Measurements from ENCODE around the gene LEP.

LEP gene

DNA sequence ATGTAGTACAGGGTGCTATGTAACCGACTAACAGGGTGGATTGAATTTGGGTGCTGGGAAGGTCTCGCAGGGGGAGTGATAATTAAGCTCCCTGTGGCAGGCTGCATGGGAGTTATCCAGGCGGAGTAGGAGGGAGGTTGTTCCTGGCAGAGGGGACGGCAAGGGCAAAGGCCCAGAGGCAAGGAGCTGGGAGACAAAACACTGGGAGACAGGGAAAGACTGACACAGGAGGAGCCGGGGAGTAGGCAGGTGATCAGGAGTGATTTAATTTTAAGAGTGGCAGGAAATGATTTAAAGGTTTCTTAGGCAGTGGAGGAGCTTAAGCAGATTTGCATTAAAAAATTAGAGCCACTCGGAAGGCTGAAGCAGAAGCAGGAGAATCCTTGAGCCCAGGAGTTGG lies 40.7 kb upstream of the LEP start:
- DNase-seq (ENCODE audit: extremely low spot score): no peak
- ChIA-PET CTCF (interaction anchor here (0.9 kb wide), 1 partner anchor 65 kb away, joined by 3 read pairs; no protein-coding TSS in a partner anchor), POLR2A (no interaction called here)
- TF ChIP-seq ZNF384 (IDR thresholded peaks at IDR 0.05): no peak
- no peak for TF ChIP-seq L3MBTL2 (conservative IDR thresholded peaks at IDR 0.05)
- TF ChIP-seq FOXA1 (IDR thresholded peaks at IDR 0.05): no peak
- no peak for TF ChIP-seq FOXK2 (IDR thresholded peaks at IDR 0.05)
- TF ChIP-seq TARDBP (IDR thresholded peaks at IDR 0.05): no peak
- no peak for TF ChIP-seq SUZ12 (IDR thresholded peaks at IDR 0.05)
- TF ChIP-seq NFRKB (IDR thresholded peaks at IDR 0.05): no peak
- no peak for TF ChIP-seq ARNT (IDR thresholded peaks at IDR 0.05)

DNA sequence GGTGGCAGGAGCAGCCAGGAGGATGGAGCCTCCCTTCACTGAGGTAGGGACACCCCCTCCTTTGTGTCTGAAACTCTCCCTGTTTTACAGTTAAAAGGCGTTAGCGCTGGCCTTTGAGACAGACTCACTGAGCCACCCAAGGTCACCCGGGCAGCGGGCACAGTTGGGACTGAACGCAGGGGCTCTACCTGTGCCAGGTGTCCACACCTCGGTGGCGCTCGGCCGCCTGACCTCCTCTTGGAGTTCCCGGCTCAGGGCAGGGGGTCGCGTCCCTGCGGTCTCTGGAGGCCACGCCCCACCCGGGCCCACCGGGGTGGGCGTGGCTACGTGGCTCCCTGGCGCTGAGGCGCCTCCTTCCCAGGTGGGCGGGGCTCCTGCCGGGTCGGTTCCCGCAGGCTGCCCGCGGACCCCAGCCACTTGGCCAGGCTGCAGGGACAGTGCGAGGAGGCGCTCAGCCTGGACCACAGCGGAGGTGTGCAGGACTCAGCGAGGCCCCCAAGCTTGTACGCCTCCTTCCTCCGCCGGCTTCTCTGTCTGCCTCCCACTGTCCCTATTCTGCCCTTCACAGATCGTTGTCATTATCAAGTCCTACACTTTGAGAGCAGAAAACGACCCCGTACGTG lies 39.9 kb upstream of the LEP start:
- CTCF ChIA-PET: no interaction called here
- POLR2A ChIA-PET: no interaction called here
- TF ChIP-seq LEF1 (IDR thresholded peaks at IDR 0.05; ENCODE audit: borderline replicate concordance) (no peak), ELF4 (IDR thresholded peaks at IDR 0.05) (no peak), FOXA1 (IDR thresholded peaks at IDR 0.05) (no peak), ARNT (IDR thresholded peaks at IDR 0.05) (no peak), FOXK2 (IDR thresholded peaks at IDR 0.05) (no peak), FOXM1 (IDR thresholded peaks at IDR 0.05; ENCODE audit: borderline replicate concordance) (no peak), SUZ12 (IDR thresholded peaks at IDR 0.05) (no peak), ZNF384 (IDR thresholded peaks at IDR 0.05) (no peak), NFRKB (IDR thresholded peaks at IDR 0.05) (no peak), TARDBP (IDR thresholded peaks at IDR 0.05) (no peak), CTBP1 (IDR thresholded peaks at IDR 0.05; ENCODE audit: borderline replicate concordance) (no peak), L3MBTL2 (conservative IDR thresholded peaks at IDR 0.05) (no peak), HDGF (IDR thresholded peaks at IDR 0.05; ENCODE audit: borderline replicate concordance) (no peak), BHLHE40 (IDR thresholded peaks at IDR 0.05; ENCODE audit: borderline replicate concordance) (no peak), SP1 (IDR thresholded peaks at IDR 0.05) (no peak)
- TF ChIP-seq, protein P1, sequence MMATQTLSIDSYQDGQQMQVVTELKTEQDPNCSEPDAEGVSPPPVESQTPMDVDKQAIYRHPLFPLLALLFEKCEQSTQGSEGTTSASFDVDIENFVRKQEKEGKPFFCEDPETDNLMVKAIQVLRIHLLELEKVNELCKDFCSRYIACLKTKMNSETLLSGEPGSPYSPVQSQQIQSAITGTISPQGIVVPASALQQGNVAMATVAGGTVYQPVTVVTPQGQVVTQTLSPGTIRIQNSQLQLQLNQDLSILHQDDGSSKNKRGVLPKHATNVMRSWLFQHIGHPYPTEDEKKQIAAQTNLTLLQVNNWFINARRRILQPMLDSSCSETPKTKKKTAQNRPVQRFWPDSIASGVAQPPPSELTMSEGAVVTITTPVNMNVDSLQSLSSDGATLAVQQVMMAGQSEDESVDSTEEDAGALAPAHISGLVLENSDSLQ (IDR thresholded peaks at IDR 0.05): no peak
- no peak for DNase-seq (ENCODE audit: extremely low spot score)

DNA sequence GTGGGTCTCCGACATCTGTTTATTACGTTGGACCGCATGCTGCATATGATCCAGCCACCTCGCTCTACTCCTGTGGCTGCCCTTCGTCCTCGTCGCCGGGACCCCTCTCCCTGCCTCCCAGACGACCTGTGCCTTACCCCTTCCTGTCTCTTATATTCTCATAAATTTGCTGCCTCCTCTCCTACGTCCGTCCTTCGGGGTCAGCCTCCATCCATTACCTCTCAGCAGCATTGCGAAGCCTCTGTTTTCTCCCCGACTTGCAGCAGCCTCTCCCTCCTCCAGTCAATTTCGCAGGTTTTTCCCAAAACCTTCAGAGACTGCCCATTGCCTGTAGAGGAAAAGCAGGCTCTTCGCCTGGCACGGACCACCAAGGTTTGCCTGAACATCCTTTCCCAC lies 39.4 kb upstream of the LEP start:
- TF ChIP-seq CTBP1 (IDR thresholded peaks at IDR 0.05; ENCODE audit: borderline replicate concordance): no peak
- no peak for TF ChIP-seq FOXK2 (IDR thresholded peaks at IDR 0.05)
- TF ChIP-seq ELF4 (IDR thresholded peaks at IDR 0.05): no peak
- TF ChIP-seq BHLHE40 (IDR thresholded peaks at IDR 0.05; ENCODE audit: borderline replicate concordance): no peak
- TF ChIP-seq NFRKB (IDR thresholded peaks at IDR 0.05): no peak
- no peak for TF ChIP-seq FOXA1 (IDR thresholded peaks at IDR 0.05)
- no peak for TF ChIP-seq SP1 (IDR thresholded peaks at IDR 0.05)
- no peak for TF ChIP-seq ARNT (IDR thresholded peaks at IDR 0.05)
- no peak for TF ChIP-seq FOXM1 (IDR thresholded peaks at IDR 0.05; ENCODE audit: borderline replicate concordance)
- TF ChIP-seq, protein P1 (IDR thresholded peaks at IDR 0.05): no peak
- TF ChIP-seq HDGF (IDR thresholded peaks at IDR 0.05; ENCODE audit: borderline replicate concordance): no peak
- no peak for TF ChIP-seq L3MBTL2 (conservative IDR thresholded peaks at IDR 0.05)
- TF ChIP-seq LEF1 (IDR thresholded peaks at IDR 0.05; ENCODE audit: borderline replicate concordance): no peak
- CTCF ChIA-PET: no interaction called here
- no peak for DNase-seq (ENCODE audit: extremely low spot score)
- POLR2A ChIA-PET: no interaction called here

DNA sequence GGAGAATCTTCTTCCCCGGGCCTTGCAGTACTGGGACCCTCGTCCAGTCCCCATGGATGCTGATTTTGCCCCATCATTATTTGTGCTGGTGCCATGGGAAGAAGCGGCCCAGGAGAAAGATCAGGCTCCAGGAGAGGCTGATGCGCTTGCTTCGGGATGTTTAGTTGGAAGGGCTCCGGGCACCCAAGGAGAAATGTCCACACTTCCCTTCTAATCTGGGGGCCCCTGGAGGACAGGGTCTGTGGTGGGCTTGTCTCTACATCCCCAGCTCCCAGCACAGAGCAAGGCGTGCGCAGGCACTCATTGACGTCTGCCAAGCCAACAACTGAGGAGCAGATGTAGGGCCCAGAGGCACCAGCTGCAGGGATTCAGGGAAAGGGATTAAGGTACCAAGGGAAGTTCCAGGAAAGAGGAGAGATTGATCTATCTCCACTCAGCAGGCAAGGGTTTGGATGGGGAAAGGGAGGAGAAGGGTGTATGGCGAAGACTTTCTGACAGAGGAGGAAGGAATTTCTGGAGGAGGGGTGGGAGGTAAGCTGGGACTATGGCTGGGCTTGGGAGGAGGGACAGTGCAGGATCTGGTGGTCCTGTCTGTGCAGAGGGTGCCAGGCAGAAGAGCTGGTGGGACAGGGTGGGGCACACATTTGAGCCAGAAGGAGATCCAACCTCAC lies 38.7 kb upstream of the LEP start:
- DNase-seq (ENCODE audit: extremely low spot score): no peak
- TF ChIP-seq HDGF (IDR thresholded peaks at IDR 0.05; ENCODE audit: borderline replicate concordance) (no peak), ARNT (IDR thresholded peaks at IDR 0.05) (no peak), FOXM1 (IDR thresholded peaks at IDR 0.05; ENCODE audit: borderline replicate concordance) (no peak), SUZ12 (IDR thresholded peaks at IDR 0.05) (no peak), ZNF384 (IDR thresholded peaks at IDR 0.05) (no peak), SP1 (IDR thresholded peaks at IDR 0.05) (no peak), FOXA1 (IDR thresholded peaks at IDR 0.05) (no peak), LEF1 (IDR thresholded peaks at IDR 0.05; ENCODE audit: borderline replicate concordance) (no peak), TARDBP (IDR thresholded peaks at IDR 0.05) (no peak), L3MBTL2 (conservative IDR thresholded peaks at IDR 0.05) (no peak), CTBP1 (IDR thresholded peaks at IDR 0.05; ENCODE audit: borderline replicate concordance) (no peak)
- TF ChIP-seq, protein P1 (IDR thresholded peaks at IDR 0.05): no peak
- ChIA-PET CTCF (no interaction called here), POLR2A (no interaction called here)

DNA sequence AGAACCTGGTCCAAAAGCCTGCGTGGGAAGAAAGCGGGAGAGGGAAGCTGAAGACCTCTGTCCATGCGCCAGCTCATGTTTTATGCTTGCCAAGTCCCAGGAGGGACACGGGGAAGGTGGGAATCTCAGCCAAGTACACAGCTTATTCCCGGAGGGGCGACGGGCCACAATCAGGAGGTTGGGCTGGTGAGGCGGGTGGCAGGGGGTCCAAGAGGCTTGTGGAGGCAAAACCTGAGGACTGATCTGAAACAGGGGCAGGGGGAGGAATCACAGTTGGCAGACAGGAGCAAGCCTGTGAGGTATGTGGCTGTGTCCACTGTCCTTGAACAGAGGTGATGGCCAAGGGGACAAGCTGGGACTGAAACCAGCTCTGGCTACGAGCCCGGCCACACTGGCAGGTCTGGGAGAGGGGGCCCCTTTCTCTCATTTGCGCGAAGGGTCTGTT lies 38.0 kb upstream of the LEP start:
- TF ChIP-seq TARDBP (IDR thresholded peaks at IDR 0.05) (no peak), FOXM1 (IDR thresholded peaks at IDR 0.05; ENCODE audit: borderline replicate concordance) (no peak), FOXK2 (IDR thresholded peaks at IDR 0.05) (no peak), LEF1 (IDR thresholded peaks at IDR 0.05; ENCODE audit: borderline replicate concordance) (no peak), L3MBTL2 (conservative IDR thresholded peaks at IDR 0.05) (no peak), FOXA1 (IDR thresholded peaks at IDR 0.05) (no peak), HDGF (IDR thresholded peaks at IDR 0.05; ENCODE audit: borderline replicate concordance) (no peak), SP1 (IDR thresholded peaks at IDR 0.05) (no peak), ZNF384 (IDR thresholded peaks at IDR 0.05) (no peak), NFRKB (IDR thresholded peaks at IDR 0.05) (no peak), ELF4 (IDR thresholded peaks at IDR 0.05) (no peak), CTBP1 (IDR thresholded peaks at IDR 0.05; ENCODE audit: borderline replicate concordance) (no peak), SUZ12 (IDR thresholded peaks at IDR 0.05) (no peak), BHLHE40 (IDR thresholded peaks at IDR 0.05; ENCODE audit: borderline replicate concordance) (no peak), ARNT (IDR thresholded peaks at IDR 0.05) (no peak)
- TF ChIP-seq, protein P1 (IDR thresholded peaks at IDR 0.05): no peak
- POLR2A ChIA-PET: no interaction called here
- CTCF ChIA-PET: no interaction called here
- DNase-seq (ENCODE audit: extremely low spot score): no peak
